ENCODE data around the gene GALNT10. TPM values are rescaled to one million over a fixed set of nuclear protein-coding genes. Genes with fewer than 3 reads are reported as not detected.

GALNT10 gene
- total RNA-seq, 1 donor from 2014 or later, result 4.8 TPM

DNA sequence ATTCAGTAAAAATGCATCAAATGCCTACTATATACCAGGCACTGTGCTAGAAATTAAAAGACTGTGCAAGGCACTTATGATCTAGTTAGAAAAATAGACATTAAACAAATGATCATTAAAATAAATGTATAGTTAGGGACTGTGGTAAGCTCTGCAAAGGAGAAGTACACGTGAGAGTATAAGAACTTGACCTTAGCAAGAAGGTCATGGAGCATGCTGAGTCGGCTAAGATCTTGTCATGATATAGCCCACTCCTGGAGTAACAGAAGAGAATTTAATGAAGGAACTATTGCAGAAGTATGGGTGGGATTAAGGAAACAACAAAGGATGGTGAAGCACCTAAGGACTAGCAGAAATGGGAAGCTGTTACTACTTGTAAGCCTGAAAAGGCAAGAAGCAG lies 231.8 kb downstream of the GALNT10 start:
- no peak overlapping the region for H3K27ac Mint-ChIP-seq (ENCODE audit: unreplicated experiment)
- no peaks in the 10 kb centered on the region for H3K27me3 Mint-ChIP-seq (ENCODE audit: unreplicated experiment)
- no peaks in the 10 kb centered on the region for H3K4me1 Mint-ChIP-seq (ENCODE audit: low read depth, unreplicated experiment)
- H3K9me3 Mint-ChIP-seq (ENCODE audit: unreplicated experiment), result peaks cover 3% of the 10 kb centered on the region
- H3K36me3 Mint-ChIP-seq (ENCODE audit: unreplicated experiment), result no peaks in the 10 kb centered on the region
- no peak for DNase-seq
- no peak overlapping the region for H3K4me3 Mint-ChIP-seq (ENCODE audit: unreplicated experiment)
- TF ChIP-seq, protein P1, sequence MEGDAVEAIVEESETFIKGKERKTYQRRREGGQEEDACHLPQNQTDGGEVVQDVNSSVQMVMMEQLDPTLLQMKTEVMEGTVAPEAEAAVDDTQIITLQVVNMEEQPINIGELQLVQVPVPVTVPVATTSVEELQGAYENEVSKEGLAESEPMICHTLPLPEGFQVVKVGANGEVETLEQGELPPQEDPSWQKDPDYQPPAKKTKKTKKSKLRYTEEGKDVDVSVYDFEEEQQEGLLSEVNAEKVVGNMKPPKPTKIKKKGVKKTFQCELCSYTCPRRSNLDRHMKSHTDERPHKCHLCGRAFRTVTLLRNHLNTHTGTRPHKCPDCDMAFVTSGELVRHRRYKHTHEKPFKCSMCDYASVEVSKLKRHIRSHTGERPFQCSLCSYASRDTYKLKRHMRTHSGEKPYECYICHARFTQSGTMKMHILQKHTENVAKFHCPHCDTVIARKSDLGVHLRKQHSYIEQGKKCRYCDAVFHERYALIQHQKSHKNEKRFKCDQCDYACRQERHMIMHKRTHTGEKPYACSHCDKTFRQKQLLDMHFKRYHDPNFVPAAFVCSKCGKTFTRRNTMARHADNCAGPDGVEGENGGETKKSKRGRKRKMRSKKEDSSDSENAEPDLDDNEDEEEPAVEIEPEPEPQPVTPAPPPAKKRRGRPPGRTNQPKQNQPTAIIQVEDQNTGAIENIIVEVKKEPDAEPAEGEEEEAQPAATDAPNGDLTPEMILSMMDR (IDR thresholded peaks at IDR 0.05; ENCODE audit: partially characterized antibody, unreplicated experiment), result no peak

DNA sequence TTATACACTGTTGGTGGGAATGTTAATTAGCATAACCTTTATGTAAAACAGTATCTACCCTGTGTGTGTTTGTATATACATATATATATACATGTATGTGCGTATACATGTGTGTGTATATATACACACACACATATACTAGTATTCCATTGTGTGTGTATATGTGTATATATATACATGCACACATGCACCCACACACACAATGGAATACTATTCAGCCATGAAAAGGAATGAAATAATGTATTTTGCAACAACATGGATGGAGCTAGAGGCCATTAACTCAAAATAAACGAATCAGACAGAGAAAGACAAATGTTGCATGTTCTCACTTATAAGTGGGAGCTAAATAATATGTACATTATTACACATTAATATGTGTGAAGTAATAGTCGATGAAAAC lies 237.7 kb downstream of the GALNT10 start:
- H3K27me3 Mint-ChIP-seq (ENCODE audit: unreplicated experiment), result no peaks in the 10 kb centered on the region
- no peak for DNase-seq
- H3K4me1 Mint-ChIP-seq (ENCODE audit: low read depth, unreplicated experiment), result no peaks in the 10 kb centered on the region
- H3K27ac Mint-ChIP-seq (ENCODE audit: unreplicated experiment), result no peak overlapping the region
- no peak overlapping the region for H3K4me3 Mint-ChIP-seq (ENCODE audit: unreplicated experiment)
- TF ChIP-seq, protein P1 (IDR thresholded peaks at IDR 0.05; ENCODE audit: partially characterized antibody, unreplicated experiment), result no peak
- no peaks in the 10 kb centered on the region for H3K9me3 Mint-ChIP-seq (ENCODE audit: unreplicated experiment)
- no peaks in the 10 kb centered on the region for H3K36me3 Mint-ChIP-seq (ENCODE audit: unreplicated experiment)

DNA sequence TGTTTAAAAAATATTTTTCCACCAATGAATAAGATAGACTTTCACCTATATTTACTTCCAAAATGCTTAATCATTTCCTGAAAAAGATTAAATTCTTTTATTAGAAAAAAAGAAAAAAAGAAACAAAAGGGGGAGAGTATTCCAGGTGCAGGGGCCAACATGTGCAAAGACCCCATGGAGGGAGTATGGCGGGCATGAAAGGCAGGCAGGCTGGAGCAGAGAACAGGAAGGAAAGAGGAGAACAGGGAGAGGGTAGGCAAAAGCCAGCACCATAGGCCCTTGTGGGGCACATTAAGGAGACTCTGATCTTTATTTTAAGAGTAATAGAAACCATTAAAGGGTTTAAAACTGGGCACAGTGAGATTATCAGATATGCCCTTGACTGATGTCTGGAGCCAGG lies 238.8 kb downstream of the GALNT10 start:
- TF ChIP-seq, protein P1 (IDR thresholded peaks at IDR 0.05; ENCODE audit: partially characterized antibody, unreplicated experiment), result no peak
- no peak for DNase-seq
- Mint-ChIP-seq H3K4me3 (ENCODE audit: unreplicated experiment) (no peak overlapping the region), H3K4me1 (ENCODE audit: low read depth, unreplicated experiment) (no peaks in the 10 kb centered on the region), H3K27ac (ENCODE audit: unreplicated experiment) (no peak overlapping the region), H3K9me3 (ENCODE audit: unreplicated experiment) (no peaks in the 10 kb centered on the region), H3K36me3 (ENCODE audit: unreplicated experiment) (no peaks in the 10 kb centered on the region), H3K27me3 (ENCODE audit: unreplicated experiment) (no peaks in the 10 kb centered on the region)

DNA sequence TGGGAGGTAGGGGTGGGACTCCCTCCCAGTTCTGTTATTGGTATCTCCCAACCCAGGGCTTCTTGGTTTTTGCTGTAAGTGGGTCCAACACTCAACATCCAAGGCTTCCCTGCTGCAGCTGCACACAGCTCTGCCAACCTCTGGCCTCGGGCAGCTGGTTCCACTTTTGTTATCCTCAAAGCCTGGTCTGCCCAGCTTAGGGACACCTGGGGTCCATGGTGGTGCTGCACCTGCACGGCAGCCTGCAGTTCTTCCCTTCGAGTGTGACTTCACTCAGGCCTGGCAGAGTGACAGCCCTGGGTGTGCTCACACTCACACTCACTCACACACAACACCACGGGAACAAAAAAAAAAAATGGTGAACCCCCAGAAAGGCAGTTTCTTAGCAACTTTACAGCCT lies 239.9 kb downstream of the GALNT10 start:
- Mint-ChIP-seq H3K9me3 (ENCODE audit: unreplicated experiment) (no peaks in the 10 kb centered on the region), H3K27ac (ENCODE audit: unreplicated experiment) (no peak overlapping the region), H3K36me3 (ENCODE audit: unreplicated experiment) (no peaks in the 10 kb centered on the region), H3K27me3 (ENCODE audit: unreplicated experiment) (no peaks in the 10 kb centered on the region), H3K4me1 (ENCODE audit: low read depth, unreplicated experiment) (no peaks in the 10 kb centered on the region), H3K4me3 (ENCODE audit: unreplicated experiment) (no peak overlapping the region)
- TF ChIP-seq, protein P1 (IDR thresholded peaks at IDR 0.05; ENCODE audit: partially characterized antibody, unreplicated experiment), result no peak
- no peak for DNase-seq

DNA sequence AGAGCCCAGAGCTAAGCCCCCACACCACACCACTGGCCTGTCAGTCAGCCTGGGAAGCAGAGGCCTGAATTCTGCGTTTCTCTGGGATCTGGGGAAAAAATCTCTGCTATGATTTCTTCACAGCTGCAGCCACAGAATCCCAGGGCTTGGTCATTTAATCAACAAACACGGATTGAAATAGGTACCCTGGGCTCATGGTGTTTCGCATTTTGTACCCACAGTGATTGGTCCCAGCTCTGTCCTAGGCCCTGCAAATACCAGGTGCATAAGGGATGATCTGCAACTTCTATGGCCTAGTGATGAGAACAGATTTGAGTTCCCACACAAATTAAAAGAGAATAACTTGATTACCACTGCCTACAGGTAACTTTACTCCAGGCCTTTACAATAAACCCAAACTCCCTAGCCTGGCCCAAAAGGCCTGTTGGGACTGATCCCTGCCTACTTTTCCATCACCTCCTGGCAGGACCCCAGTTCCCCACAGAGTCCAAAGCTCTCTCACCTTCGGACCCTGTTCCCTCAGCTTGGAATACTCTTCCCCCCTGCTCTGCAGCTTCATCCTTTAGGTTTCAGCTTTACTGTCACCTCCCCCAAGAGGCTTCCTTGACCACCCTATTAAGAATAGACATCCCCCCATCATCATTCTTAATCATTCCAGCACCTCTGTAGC lies 240.6 kb downstream of the GALNT10 start:
- DNase-seq, result no peak
- Mint-ChIP-seq H3K27ac (ENCODE audit: unreplicated experiment) (no peak overlapping the region), H3K4me3 (ENCODE audit: unreplicated experiment) (no peak overlapping the region), H3K9me3 (ENCODE audit: unreplicated experiment) (no peaks in the 10 kb centered on the region), H3K36me3 (ENCODE audit: unreplicated experiment) (no peaks in the 10 kb centered on the region), H3K27me3 (ENCODE audit: unreplicated experiment) (no peaks in the 10 kb centered on the region), H3K4me1 (ENCODE audit: low read depth, unreplicated experiment) (no peaks in the 10 kb centered on the region)
- TF ChIP-seq, protein P1 (IDR thresholded peaks at IDR 0.05; ENCODE audit: partially characterized antibody, unreplicated experiment), result no peak
